OCI-LY3 (cell line): Measurements from ENCODE around the gene GLP1R.

ENCODE experiments used
- CTCF ChIP-seq: fragments of 200-600, 300-600 bp; sonication (generic); IDR thresholded peaks from 2 replicates; pipeline ENCODE4 v1.5.1; 2014; ENCODE audit warnings: antibody characterized with exemption, low read length, low read depth
- EZH2phosphoT487 ChIP-seq: fragments of 200-600 bp; shearing (Covaris generic); IDR thresholded peaks from 2 replicates; pipeline ENCODE4 v1.6.1; 2018; ENCODE audit warnings: antibody characterized with exemption, mixed run types, low read depth

- TF ChIP-seq CTCF (no peak), EZH2phosphoT487 (no peak)
Observed at GRCh38 chr6:39076623-39077535, 28.3 kb downstream of the GLP1R start.
